A673 (cell line): ENCODE measurements around the gene SRXN1. TPM values are rescaled to one million over a fixed set of nuclear protein-coding genes. Genes with fewer than 3 reads are reported as not detected.

Experiments used
- BruUV-seq: library from RNA; stranded (reverse); fragments of 400-500 nt; replicated peaks from 2 replicates; lab custom pipeline; 2021; lab: Mats Ljungman, UMichigan
- CTCF ChIA-PET: fragments of 300-600 bp; sonication (Branson Sonifier 250); formaldehyde crosslinking; loops from one replicate; lab custom pipeline; 2022; ENCODE audit warnings: antibody characterized with exemption; lab: Charles Lee
- POLR2A ChIA-PET: fragments of 300-600 bp; sonication (Branson Sonifier 250); formaldehyde crosslinking; loops from one replicate; lab custom pipeline; 2022; ENCODE audit warnings: antibody characterized with exemption; ENCODE audit not compliant: low non-redundant PET; lab: Charles Lee
- DNase-seq: peaks from one replicate; pipeline ENCODE4 v3.0.0-alpha.2; 2015; ENCODE audit warnings: low spot score
- H3K27ac ChIP-seq: fragments of 200-600 bp; sonication (generic); 2 replicates; pipeline ENCODE4 v1.5.1; 2016; ENCODE audit warnings: mixed run types, low read depth, mild to moderate bottlenecking, mixed read lengths, antibody characterized with exemption, low read length; ENCODE audit not compliant: poor library complexity, severe bottlenecking
- H3K27me3 ChIP-seq: fragments of 200-600 bp; sonication (generic); replicated peaks from 2 replicates; pipeline ENCODE4 v1.6.1; 2017; ENCODE audit warnings: mixed run types, low read depth, mild to moderate bottlenecking, mixed read lengths, antibody characterized with exemption, low read length; ENCODE audit not compliant: insufficient read depth, poor library complexity
- H3K36me3 ChIP-seq: fragments of 200-600 bp; sonication (generic); 2 replicates; pipeline ENCODE4 v1.6.1; 2016; ENCODE audit warnings: mixed run types, mild to moderate bottlenecking, mixed read lengths, antibody characterized with exemption, low read length; ENCODE audit not compliant: insufficient read depth, poor library complexity, severe bottlenecking
- H3K4me1 ChIP-seq: fragments of 200-600 bp; sonication (generic); 2 replicates; pipeline ENCODE4 v1.6.1; 2017; ENCODE audit warnings: mixed run types, mild to moderate bottlenecking, mixed read lengths, antibody characterized with exemption, low read length; ENCODE audit not compliant: insufficient read depth, poor library complexity, severe bottlenecking
- H3K4me3 ChIP-seq: fragments of 200-600 bp; sonication (generic); 2 replicates; pipeline ENCODE4 v1.5.1; 2016; ENCODE audit warnings: low read depth, mixed run types, mild to moderate bottlenecking, mixed read lengths, low read length; ENCODE audit not compliant: poor library complexity, severe bottlenecking
- H3K9me3 ChIP-seq: fragments of 200-600 bp; sonication (generic); 2 replicates; pipeline ENCODE4 v1.6.1; 2016; ENCODE audit warnings: mixed run types, low read depth, mild to moderate bottlenecking, mixed read lengths, antibody characterized with exemption, low read length; ENCODE audit not compliant: poor library complexity, severe bottlenecking
- EZH2 ChIP-seq: fragments of 200-600 bp; sonication (generic); IDR thresholded peaks from 2 replicates; pipeline ENCODE4 v1.6.1; 2017; ENCODE audit warnings: borderline replicate concordance, low read depth, mild to moderate bottlenecking, mixed read lengths, antibody characterized with exemption, low read length; ENCODE audit not compliant: poor library complexity, severe bottlenecking
- intact Hi-C: fragments of 100-400 bp; cut with micrococcal nuclease; formaldehyde crosslinking; loops from one replicate; pipeline ENCODE4 v1.10.0; 2022; ENCODE audit not compliant: unreplicated experiment
- total RNA-seq: library from RNA; stranded (reverse); gene quantifications from 2 replicates; pipeline ENCODE4 v1.2.3, GENCODE V29; 2021
- TF ChIP-seq, protein P1 (sequence below): fragments of 300-800, 200-600 bp; sonication (generic); conservative IDR thresholded peaks from 2 replicates; pipeline ENCODE4 v1.5.1; 2017; ENCODE audit warnings: low read depth, mild to moderate bottlenecking, antibody characterized with exemption, low read length, moderate library complexity, mixed read lengths

Gene SRXN1
- total RNA-seq, 1 experiment from 2014 or later = 11.5 TPM

DNA sequence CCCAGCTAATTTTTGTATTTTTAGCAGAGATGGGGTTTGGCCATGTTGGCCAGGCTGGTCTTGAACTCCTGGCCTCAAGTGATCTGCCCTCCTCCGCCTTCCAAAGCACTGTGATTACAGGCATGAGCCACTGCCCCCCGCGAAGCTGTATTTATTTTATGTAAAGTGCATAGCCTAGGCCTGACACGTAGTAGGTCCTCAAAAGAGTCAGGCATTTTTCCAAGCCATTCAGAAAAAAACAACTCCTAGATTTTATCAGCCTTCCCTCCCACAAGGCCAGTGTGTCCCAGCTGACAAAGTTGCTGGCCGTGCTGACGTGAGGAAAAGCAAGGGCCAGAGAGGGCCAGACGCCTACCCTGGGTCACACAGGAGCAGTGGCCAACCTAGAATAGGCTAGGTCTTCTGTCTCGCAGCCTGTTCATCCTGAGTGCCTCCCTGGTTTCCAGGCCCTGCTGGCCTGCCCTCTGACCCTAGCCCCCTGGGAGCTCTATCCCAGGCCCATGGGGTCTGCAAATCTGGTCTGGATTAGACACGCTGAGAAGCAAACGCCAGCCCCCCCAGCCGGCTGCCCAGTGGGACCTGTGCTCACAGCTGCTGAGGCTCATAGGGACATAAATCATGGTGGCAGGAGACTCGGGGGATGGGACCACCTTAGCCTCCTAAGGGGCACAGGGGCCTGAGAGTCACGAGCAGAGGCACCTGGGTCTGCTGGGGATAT, 54.7 kb downstream of the SRXN1 start:
- Histone ChIP-seq H3K27me3 (no peaks in the 10 kb centered on the region), H3K9me3 (no peaks in the 10 kb centered on the region), H3K4me3 (no peak overlapping the region), H3K27ac (no peak overlapping the region), H3K4me1 (no peaks in the 10 kb centered on the region), H3K36me3 (no peaks in the 10 kb centered on the region)
- no peak for DNase-seq
- intact Hi-C loops = no loop called here
- TF ChIP-seq, protein P1, sequence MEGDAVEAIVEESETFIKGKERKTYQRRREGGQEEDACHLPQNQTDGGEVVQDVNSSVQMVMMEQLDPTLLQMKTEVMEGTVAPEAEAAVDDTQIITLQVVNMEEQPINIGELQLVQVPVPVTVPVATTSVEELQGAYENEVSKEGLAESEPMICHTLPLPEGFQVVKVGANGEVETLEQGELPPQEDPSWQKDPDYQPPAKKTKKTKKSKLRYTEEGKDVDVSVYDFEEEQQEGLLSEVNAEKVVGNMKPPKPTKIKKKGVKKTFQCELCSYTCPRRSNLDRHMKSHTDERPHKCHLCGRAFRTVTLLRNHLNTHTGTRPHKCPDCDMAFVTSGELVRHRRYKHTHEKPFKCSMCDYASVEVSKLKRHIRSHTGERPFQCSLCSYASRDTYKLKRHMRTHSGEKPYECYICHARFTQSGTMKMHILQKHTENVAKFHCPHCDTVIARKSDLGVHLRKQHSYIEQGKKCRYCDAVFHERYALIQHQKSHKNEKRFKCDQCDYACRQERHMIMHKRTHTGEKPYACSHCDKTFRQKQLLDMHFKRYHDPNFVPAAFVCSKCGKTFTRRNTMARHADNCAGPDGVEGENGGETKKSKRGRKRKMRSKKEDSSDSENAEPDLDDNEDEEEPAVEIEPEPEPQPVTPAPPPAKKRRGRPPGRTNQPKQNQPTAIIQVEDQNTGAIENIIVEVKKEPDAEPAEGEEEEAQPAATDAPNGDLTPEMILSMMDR = no peak
- TF ChIP-seq EZH2 = no peak
- CTCF ChIA-PET = no interaction called here
- no TSS peak for BruUV-seq
- POLR2A ChIA-PET = no interaction called here

DNA sequence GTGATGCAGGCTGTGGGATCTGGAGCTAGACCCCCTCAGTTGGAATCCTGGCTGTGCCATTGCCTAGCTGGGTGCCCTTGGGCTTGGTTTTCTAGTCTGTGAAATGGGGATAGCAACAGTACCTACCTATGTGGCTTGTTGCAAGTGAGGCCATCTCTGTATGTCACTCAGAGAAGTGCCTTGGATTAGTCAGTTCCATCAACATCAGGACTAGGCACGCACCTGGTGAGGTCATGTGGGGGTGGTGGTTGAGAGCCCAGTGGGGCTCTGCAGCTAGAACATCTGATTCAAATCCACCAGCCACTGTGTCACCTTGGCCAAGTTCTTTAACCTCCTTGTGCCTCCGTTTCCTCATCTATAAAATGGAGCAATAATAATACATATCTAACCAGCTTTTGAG, 55.4 kb downstream of the SRXN1 start:
- H3K27ac ChIP-seq = no peak overlapping the region
- no peaks in the 10 kb centered on the region for H3K4me1 ChIP-seq
- H3K4me3 ChIP-seq = no peak overlapping the region
- TF ChIP-seq, protein P1 = no peak
- TF ChIP-seq EZH2 = no peak
- intact Hi-C loops = no loop called here
- H3K27me3 ChIP-seq = no peaks in the 10 kb centered on the region
- DNase-seq = no peak
- H3K9me3 ChIP-seq = no peaks in the 10 kb centered on the region
- no TSS peak for BruUV-seq
- no peaks in the 10 kb centered on the region for H3K36me3 ChIP-seq
- ChIA-PET POLR2A (no interaction called here), CTCF (no interaction called here)

Other genes starting within 250 kb of the SRXN1 start
- 71.9 and 72.0 TPM in 2 replicates for gene RBCK1, start 244.9 kb downstream of the SRXN1 start, total RNA-seq
- 31.8 and 34.3 TPM in 2 replicates for gene TBC1D20, start 190.7 kb downstream of the SRXN1 start, total RNA-seq
- 233 and 240 TPM in 2 replicates for gene CSNK2A1, start 109.4 kb downstream of the SRXN1 start, total RNA-seq
- gene TCF15, start 42.9 kb downstream of the SRXN1 start, total RNA-seq = 0.20 and 0.24 TPM in 2 replicates
- 0.50 and 0.69 TPM in 2 replicates for gene SCRT2, start 22.6 kb upstream of the SRXN1 start, total RNA-seq
- gene SLC52A3, start 115.3 kb upstream of the SRXN1 start, total RNA-seq = not detected in 2 replicates
- 11.7 and 12.2 TPM in 2 replicates for gene FAM110A, start 180.5 kb upstream of the SRXN1 start, total RNA-seq